ENCODE data around the gene ERVK3-1.
"Not testable (repeated sequence)": the region's sequence is repeated elsewhere in the genome, so short reads cannot be mapped to it uniquely, and the experiment has no call there.

The ERVK3-1 gene

DNA sequence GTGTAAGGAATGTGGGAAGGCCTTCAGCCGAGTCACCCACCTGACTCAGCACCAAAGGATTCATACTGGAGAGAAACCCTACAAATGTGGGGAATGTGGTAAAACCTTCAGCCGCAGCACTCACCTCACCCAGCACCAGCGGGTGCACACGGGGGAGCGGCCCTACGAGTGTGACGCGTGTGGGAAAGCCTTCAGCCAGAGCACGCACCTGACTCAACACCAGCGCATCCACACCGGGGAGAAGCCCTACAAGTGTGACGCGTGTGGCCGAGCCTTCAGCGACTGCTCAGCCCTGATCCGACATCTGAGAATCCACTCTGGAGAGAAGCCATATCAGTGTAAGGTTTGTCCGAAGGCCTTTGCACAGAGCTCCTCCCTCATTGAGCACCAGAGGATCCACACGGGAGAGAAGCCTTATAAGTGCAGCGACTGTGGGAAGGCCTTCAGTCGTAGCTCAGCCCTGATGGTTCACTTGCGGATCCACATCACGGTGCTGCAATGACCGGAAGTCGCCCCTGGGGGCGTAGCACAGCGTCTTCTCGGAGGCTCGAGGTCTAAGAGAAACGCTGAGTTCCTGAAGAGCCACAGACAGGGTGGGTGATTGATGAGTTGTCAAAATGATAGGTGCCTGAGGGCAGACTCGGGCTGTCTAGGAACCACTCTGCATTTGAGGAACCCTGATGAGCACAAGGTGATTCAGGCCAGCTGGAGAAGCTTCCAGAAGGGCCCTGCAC lies 33.8 kb downstream of the ERVK3-1 start:
- no peak for DNase-seq (ENCODE audit: extremely low read depth in 1 of 2, low read depth in 1 of 2)

DNA sequence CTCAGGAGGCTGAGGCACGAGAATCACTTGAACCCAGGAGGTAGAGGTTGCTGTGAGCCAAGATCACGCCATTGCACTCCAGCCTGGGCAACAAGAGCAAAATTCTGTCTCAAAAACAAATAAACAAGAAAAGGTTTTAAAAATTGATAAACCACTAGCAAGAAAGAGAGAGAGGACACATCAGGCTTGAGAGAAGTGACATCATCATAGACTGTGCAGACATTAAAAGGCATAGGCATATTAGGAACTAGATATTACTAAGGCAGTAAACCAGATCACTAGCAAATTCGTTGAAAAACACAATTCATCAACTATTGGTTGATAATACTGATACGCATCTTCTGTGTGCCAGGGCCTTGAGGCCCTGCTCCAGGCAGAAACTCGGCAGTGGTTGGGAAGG lies 40.4 kb downstream of the ERVK3-1 start:
- no peak for DNase-seq (ENCODE audit: extremely low read depth in 1 of 2, low read depth in 1 of 2)

DNA sequence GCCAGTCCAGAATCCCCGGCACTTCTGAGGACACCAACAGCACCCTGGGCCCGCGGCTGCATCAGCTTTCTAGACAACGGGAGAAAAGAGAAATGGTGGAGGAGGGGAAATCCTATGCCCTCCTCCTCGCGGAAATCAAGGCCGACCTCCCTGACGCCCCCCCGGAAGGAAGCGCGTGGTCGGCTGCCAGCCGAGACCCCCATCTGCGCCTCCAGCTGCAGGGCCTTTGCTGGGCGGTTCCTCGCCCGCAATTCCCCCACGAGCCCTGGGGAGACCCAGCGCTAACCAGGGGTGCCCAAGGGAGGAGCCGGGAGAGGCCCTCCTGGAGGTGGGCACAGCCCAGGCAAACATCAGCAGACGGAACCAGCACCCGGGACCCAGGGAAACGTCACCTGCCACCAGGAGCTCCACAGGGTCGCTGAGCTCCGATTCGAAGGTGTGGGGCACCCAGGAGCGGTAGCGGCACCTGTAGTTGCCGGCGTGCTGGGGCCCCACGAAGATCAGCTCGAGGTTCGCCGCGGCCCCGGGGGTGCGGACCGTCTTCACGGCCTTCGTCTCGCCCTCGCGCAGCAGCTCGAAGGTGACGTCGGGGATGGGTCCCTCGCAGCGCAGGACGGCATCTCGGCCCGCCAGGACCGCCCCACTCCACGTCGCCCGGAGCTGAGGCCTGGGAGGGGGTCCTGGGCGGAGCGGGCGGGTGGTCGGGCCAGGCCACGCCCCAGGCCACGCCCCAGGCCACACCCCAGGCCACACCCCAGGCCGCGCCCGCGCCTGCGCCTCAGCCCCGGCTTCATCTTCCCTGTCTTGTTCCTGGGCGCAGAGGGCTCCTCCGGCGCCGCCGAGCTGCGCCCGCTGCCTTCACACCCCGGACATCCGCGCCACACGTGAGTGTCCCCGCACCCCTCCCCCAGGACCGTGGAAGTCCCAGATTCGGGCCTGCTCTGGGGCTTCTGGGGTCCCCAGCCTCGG lies 42.1 kb downstream of the ERVK3-1 start:
- DNase-seq (ENCODE audit: extremely low read depth in 1 of 2, low read depth in 1 of 2) = peak in 1 of 2 donors; percentile 60

DNA sequence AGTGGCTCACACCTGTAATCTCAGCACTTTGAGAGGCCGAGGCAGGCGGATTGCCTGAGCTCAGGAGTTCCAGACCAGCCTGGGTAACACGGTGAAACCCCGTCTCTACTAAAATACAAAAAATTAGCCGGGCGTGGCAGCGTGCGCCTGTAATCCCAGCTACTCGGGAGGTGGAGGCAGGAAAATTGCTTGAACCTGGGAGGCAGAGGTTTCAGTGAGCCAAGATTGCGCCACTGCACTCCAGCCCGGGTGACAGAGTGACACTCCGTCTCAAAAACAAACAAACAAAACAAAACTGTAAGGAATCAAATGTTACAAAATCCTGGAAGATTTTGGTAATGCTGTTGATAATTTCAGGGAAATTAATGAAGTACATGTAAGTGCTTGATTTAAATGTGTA lies 42.9 kb downstream of the ERVK3-1 start:
- not testable (repeated sequence) for DNase-seq (ENCODE audit: extremely low read depth in 1 of 2, low read depth in 1 of 2)

DNA sequence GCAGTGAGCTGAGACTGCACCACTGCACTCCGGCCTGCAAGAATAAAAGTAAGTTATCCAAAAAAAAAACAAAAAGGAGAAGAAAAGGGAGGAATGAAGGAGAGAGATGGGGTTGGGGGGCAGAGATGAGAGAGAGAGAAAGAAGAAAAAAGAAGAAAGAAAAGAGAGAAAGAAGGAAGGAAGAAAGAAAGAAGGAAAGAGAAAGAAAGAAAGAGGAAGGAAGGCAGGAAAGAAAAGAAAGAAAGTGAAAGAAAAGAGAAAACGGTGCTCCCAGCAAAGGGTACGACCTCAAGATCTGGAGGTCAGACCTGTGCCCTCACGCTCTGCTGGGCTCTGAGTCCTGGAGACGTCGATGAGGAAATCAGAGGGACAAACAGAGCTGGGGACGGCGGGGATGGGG lies 44.4 kb downstream of the ERVK3-1 start:
- DNase-seq (ENCODE audit: extremely low read depth in 1 of 2, low read depth in 1 of 2) = no peak

DNA sequence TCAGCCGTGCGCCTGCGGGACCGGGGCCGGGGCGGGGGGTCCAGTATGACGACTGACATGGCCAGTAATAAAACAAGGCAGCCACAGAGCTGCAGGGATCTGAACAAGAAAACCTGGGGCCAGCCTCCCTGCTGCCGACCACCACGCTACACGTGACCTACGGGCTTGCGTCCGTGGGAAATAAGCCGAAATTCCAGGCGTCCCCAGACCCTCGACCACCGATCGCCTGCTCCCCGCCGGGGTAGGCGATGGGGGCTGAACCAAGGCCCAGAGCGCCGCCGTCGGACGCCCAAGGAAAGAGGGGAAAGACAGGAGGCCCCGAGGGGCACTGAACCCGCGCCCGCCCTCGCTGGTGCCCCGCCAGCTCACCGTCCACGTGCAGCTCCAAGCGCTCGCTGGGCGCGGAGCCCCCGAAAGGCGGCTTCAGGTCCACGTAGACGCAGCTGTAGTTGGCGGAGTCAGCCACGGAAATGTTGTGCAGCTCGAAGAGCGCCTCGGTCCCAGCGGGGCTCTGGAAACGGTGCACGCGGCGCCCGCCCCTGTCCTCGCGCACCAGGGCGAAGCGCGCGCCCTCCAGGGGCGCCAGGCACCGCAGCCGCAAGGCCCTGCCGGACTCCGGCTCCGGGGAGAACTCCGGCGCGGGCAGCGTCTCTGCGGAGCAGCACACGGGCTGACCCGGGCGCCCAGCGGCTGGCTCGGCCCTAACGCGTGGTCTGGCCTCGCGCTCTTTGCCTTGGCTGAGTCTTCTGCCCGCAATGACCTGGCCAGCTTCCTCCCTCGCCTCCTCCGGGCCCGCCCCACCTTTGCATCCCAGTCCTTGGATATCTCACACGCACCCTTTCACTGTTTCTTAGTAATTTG lies 45.1 kb downstream of the ERVK3-1 start:
- DNase-seq (ENCODE audit: extremely low read depth in 1 of 2, low read depth in 1 of 2) = no peak

DNA sequence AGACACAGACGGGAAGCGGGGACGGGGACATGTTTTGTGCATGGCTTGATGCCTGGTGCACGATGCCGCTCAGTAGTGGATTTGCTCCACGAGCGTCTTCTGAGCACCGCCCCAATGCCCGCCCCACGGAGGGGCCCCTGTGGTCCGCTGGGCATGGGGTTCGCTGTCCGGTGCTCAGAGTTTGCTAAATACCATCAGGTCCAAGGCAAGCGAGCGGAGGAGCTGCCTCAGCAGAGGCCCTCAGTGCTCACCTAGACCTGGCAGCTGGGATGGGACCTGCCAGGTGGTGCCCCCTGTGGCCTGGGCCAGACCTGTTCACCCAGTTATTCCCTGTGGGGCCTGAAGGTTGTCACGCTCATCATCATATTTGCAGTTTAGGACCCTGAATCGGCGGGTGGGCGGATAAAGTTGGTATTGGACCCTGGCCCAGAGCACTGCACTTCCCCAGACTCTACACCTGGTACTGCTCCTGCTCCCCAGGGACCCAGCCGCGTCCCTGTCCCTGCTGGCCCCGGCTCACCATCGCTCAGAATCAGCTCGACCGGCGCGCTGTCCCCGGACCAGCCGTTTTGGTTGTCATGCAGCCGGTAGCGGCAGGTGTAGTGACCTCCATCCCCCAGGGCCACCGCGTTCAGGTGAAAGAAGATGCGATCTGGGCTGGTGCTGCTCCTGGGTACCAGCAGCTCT lies 45.8 kb downstream of the ERVK3-1 start:
- DNase-seq (ENCODE audit: extremely low read depth in 1 of 2, low read depth in 1 of 2) = no peak

DNA sequence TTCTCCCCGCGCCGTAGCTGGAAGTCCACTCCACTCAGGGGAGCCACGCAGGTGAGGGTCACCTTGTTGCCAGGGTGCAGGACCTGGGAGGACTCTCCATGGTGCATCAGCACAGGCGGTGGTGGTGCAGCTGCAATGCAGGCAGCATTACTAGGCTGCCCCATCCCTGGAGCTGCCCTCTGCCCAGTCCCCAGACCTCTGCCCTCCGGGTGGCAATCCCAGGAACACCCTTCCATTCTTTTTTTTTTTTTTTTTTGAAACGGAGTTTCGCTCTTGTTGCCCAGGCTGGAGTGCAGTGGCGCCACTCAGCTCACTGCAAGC lies 46.3 kb downstream of the ERVK3-1 start:
- no peak for DNase-seq (ENCODE audit: extremely low read depth in 1 of 2, low read depth in 1 of 2)

DNA sequence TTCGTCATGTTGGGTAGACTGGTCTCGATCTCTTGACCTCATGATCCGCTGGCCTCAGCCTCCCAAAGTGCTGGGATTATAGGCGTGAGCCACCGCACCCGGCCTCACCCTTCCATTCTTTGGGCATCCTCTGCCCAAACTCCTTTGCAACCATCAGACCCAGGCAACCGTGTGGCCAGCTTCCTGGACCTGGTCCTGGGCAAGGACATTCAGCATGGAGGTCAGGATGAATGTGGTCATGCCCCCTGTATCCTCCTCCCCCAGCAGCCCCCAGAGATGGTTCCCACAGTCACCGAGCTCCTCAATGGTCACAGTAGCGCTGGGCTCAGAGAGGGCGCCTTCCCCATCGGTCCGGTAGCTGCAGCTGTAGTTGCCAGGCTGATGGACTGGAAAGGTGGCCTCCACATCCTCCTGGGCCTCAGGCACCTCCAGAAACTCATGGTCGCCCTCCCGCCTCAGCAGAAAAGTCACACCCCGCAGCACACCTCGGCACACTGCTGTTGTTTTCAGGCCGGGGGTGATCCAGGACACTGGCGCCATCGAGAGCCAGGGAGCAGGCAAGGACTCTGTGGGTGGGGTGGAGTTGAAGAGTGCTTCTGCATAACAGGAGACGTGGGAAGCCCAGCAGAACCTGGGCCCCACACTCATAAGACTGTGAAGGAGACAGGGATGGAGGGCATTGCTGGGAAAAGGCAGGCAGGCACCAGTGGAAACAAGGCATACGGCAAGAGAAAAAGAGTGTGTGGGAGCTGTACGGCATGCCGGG lies 47.0 kb downstream of the ERVK3-1 start:
- DNase-seq (ENCODE audit: extremely low read depth in 1 of 2, low read depth in 1 of 2) = no peak

DNA sequence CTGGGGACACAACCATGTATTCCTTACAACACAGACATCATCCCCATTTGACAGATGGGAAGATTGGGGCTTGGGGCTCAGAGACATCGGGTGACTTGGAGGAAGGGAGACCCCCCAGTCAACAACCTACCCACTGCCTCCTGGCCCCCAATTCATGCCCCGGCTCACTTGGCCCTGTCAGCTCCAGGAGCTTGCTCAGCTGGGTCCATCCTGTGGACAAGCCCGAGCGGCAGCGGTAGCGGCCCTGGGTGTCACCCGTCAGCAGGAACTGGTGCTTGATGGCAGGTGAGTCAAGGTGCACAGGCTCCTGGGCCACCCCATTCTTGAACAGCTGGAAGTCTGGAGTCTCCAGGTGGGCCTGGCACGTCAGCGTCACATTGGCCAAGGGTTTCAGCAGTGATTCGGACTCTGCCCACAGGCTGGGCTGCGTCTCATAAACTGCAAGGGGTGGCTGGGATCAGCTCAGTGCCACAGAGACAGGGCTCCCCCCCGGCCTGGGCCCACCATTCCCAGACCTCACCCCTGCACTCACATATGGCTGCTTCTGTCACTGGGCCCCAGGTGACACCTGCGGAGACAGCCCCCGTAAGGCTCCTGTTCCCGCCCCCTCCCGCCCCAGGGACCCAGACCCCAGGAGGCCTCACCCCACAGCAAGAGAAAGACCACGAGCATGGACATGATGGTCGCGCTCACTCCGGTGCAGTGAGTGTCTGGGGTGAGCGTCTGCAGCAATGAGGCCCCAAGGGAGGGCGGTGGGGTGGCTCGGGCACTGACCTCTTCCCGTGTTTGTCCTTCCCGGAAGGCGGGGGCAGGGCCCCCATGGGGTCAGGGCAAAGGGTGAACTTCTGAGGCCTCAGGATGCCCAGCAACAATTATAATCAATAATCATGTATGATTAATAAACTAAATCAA lies 47.8 kb downstream of the ERVK3-1 start, which contains the start of gene A1BG:
Gene A1BG (minus strand): TSS at position 733 of the 912 bp plus-strand sequence. CDS start 55 bp downstream, at position 678.
- no peak for DNase-seq (ENCODE audit: extremely low read depth in 1 of 2, low read depth in 1 of 2)

DNA sequence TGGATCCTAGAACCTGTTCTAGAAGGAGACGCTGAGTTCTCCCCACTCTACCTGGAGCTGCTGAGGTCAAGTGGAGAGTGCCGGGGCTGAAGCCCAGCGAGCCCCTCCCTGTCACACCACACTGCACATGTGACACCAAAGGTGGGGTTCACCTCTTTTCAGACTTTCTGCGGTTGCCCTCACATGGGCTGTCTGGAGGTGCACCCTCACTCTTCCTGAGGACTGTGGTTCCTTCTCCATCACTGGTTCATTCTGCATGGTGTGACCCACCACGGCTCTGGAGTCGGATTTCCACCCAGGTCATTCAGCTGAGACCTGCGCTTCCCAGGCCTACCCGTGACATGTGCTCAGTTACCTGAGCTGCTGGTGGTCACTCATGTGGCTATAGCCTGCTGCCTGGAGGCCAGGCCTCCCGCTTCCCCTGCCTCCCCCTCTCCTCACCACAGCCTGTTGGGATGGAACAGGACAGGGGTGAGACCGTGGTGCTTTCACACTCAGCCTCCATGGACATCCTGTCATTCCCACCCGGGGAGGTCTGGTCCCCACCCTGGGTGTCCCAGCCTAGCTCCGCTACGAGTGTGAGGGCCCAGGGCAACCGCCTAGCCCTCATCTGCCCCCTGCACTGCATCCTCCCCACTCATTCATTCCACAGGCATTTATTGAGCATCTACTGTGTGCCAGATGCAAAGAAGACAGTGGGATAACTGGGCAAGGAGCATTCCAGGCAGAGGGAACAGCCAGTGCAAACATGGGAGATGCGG lies 48.7 kb downstream of the ERVK3-1 start:
- DNase-seq (ENCODE audit: extremely low read depth in 1 of 2, low read depth in 1 of 2) = no peak

DNA sequence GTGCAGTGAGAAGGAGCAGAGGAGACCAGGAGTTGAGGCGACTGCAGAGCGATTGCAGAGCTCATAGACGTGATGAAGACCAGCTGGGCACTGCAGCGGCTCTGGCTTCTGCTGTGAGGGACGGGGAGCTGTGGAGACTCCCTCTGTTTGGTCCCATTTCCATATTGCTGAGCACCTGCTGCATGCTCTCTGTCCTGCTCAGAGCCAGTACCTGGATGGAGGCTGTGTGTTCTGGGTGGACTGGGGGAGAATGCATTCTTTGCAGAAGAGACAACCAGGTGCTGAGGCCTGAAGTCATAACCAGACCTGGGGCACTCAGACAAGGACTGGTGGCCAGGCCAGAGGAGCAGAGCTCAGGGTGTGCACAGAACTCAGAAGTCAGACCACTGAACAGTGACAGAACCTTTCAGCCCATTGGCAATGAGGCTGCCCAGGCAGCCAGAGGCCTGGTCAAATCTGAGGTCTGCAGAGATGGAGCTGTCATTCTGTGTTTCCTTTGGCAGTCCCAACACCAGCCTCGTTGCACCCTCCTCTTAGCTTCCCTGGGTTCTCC lies 49.4 kb downstream of the ERVK3-1 start:
- no peak for DNase-seq (ENCODE audit: extremely low read depth in 1 of 2, low read depth in 1 of 2)

DNA sequence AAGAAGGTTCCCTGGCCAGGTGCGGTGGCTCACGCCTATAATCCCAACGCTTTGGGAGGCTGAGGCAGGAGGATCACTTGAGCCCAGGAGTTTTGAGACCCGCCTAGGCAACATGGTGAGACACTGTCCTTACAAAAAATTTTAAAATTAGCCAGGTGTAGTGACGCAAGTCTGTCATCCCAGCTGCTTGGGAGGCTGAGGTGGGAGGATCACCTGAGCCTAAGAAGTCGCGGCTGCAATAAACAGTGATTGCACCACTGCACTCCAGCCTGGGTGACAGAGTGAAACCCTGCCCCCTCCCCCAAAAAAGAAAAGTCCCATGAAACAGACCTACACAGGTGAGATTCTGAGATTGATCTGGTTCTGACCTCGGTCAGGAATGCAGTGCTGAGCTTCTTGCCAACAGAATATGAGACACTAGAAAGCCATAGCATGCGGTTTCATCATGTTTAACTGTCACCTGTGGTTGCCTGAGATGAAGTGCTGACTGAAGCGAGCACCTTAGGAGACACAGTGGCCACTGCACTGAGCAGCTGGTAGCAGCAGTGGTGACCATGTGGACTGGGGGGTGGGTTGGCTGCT lies 50.1 kb downstream of the ERVK3-1 start:
- DNase-seq (ENCODE audit: extremely low read depth in 1 of 2, low read depth in 1 of 2) = no peak

DNA sequence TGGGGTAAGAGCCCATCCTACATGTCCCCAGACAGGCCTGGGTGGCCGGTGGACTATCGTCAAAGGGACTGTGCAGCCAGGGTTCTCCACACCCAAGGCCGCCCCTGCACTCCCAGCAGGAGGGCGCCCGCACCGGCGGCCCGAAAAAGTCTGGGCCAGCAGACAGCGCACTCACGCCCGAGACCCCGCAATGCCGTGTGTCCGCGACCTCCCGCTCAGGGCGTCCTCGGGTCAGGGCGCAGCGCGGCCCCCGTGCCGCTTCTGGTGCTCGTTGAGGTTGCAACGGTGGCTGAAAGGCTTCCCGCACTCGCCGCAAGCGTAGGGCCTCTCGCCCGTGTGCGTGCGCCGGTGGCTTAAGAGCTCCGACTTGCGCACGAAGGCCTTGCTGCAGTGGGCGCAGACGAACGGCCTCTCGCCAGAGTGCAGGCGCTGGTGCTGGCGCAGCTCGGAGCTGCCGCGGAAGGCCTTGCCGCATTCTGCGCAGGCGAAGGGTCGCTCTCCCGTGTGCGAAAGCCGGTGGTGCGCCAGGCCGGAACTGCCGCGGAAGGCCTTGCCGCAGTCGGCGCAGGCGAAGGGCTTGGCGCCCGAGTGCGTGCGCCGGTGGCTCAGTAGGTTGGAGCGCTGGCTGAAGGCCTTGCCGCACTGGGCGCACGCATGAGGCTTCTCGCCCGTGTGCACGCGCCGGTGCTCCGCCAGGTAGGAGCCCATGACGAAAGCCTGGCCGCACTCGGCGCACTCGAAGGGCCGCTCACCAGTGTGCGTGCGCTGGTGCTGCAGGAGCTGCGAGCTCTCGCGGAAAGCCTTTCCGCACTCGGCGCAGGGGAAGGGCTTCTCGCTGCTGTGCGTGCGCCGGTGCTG lies 51.0 kb downstream of the ERVK3-1 start:
- no peak for DNase-seq (ENCODE audit: extremely low read depth in 1 of 2, low read depth in 1 of 2)

DNA sequence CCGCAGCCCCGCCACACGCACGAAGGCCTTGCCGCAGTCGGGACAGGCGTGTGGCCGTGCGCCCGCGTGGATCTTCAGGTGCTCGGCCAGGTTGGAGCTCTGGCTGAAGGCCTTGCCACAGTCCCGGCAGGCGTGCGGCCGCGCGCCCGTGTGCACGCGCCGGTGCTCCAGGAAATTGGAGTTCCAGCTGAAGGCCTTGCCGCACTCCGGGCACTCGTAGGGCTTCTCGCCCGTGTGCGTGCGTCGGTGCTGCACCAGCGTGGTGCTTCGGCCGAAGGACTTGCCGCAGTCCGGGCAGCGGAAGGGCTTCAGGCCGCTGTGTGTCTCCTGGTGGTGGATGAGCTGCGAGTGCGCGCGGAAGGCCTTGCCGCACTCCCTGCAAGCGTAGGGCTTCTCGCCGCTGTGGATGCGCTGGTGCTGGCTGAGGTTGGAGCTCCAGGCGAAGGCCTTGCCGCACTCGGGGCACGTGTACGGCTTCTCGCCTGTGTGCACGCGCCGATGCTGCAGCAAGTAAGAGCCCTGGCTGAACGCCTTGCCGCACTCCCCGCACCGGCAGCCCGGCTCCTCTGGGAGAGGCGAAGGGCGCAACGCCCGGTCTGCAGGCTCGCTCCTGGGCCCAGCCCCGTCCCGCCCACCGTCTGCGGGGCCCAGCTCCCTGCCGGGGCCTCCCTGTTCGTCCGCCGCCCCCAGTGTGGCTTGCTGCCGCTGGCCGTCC lies 51.7 kb downstream of the ERVK3-1 start:
- DNase-seq (ENCODE audit: extremely low read depth in 1 of 2, low read depth in 1 of 2) = no peak

All from activated CD8-positive, alpha-beta memory T cell treated with anti-CD3 and anti-CD28 coated beads for 1 hour (primary cell).